HepG2 (cell line): Measurements from ENCODE around the gene COL25A1. TPM values are rescaled to one million over a fixed set of nuclear protein-coding genes. Genes with fewer than 3 reads are reported as not detected.

Experiments
- ATAC-seq: fragments of 200-7000 bp; cut with Tn5 transposase; 3 replicates; pipeline ENCODE4 v1.9.1; 2020; ENCODE audit warnings: mild to moderate bottlenecking, moderate library complexity
- BruUV-seq: library from RNA; stranded (reverse); fragments of 400-500 nt; replicated peaks from 2 replicates; lab custom pipeline; 2021; lab: Mats Ljungman, UMichigan
- CTCF ChIA-PET: fragments of 300-600 bp; formaldehyde crosslinking; extraction: SDS; loops from one replicate; lab custom pipeline; 2021; ENCODE audit warnings: low total read pairs, inconsistent platforms, low intra/inter-chr PET ratio; lab: Yijun Ruan, JAX
- POLR2A ChIA-PET: fragments of 350-600 bp; sonication (Branson Sonifier 250); formaldehyde crosslinking; loops from one replicate; lab custom pipeline; 2020; ENCODE audit warnings: antibody characterized with exemption, inconsistent platforms; lab: Yijun Ruan, JAX
- DNase-seq: peaks from one replicate; pipeline ENCODE4 v3.0.0-alpha.2; 2015; ENCODE audit warnings: low spot score
- FAIRE-seq: peaks from 3 replicates; lab custom pipeline; 2011; peaks lifted over from hg19 to GRCh38; lab: Jason Lieb, UNC
- H2AFZ ChIP-seq: one replicate; pipeline ENCODE4 v1.6.1; 2011; ENCODE audit warnings: low read length, inconsistent platforms
- H3K27ac ChIP-seq: fragments of 300-600 bp; 3 replicates; pipeline ENCODE4 v1.8.0; 2011; ENCODE audit warnings: mixed run types, mild to moderate bottlenecking, mixed read lengths, low read length, inconsistent platforms; ENCODE audit not compliant: insufficient read depth; ENCODE audit errors: extremely low read length
- H3K27me3 ChIP-seq, 2 experiments: fragments of 200-600 bp in 1 of 2; 2 replicates in 1 of 2; 3 replicates in 1 of 2; pipeline versions ENCODE4 v1.6.0 to v1.8.0; 2011; ENCODE audit warnings: low read length in 2 of 2, mild to moderate bottlenecking in 2 of 2, moderate library complexity in 2 of 2, inconsistent platforms in 1 of 2; ENCODE audit not compliant: insufficient read depth in 2 of 2, control insufficient read depth in 1 of 2
- H3K36me3 ChIP-seq, 2 experiments: fragments of 200-600 bp in 1 of 2; replicated peaks in 1 of 2; 2 replicates in 1 of 2; 3 replicates in 1 of 2; pipeline versions ENCODE4 v1.5.1 to v1.8.0; 2011; ENCODE audit warnings: low read length in 2 of 2, inconsistent platforms in 1 of 2; ENCODE audit not compliant: insufficient read depth in 2 of 2, control insufficient read depth in 1 of 2
- H3K4me1 ChIP-seq: 2 replicates; pipeline ENCODE4 v1.5.1; 2012; ENCODE audit warnings: low read length, inconsistent platforms; ENCODE audit not compliant: insufficient read depth
- H3K4me2 ChIP-seq: 2 replicates; pipeline ENCODE4 v1.6.0; 2011; ENCODE audit warnings: low read depth, low read length, inconsistent platforms
- H3K4me3 ChIP-seq, 3 experiments: fragments of 200-600 bp in 1 of 3; sonication (generic), shearing (Covaris generic) in 1 of 3; replicated peaks in 1 of 3; 2 replicates each; pipeline ENCODE4 v1.5.1; 2011 to 2016; ENCODE audit warnings: low read length in 3 of 3, inconsistent platforms in 2 of 3, low read depth in 2 of 3, mild to moderate bottlenecking in 2 of 3, control low read depth in 1 of 3, mixed read lengths in 1 of 3; ENCODE audit not compliant: insufficient read depth in 1 of 3
- H3K79me2 ChIP-seq: one replicate; pipeline ENCODE4 v1.6.1; 2011; ENCODE audit warnings: low read length, inconsistent platforms; ENCODE audit not compliant: insufficient read depth
- H3K9ac ChIP-seq: 2 replicates; pipeline ENCODE4 v1.6.0; 2011; ENCODE audit warnings: mild to moderate bottlenecking, low read depth, low read length, inconsistent platforms; ENCODE audit not compliant: insufficient read depth
- H3K9me3 ChIP-seq: 2 replicates; pipeline ENCODE4 v1.5.1; 2012; ENCODE audit warnings: mild to moderate bottlenecking, low read length
- H4K20me1 ChIP-seq: 2 replicates; pipeline ENCODE4 v1.6.0; 2011; ENCODE audit warnings: inconsistent platforms, mild to moderate bottlenecking, low read length, moderate library complexity; ENCODE audit not compliant: insufficient read depth
- AGO1 ChIP-seq: fragments of 200-400 bp; formaldehyde crosslinking; IDR thresholded peaks from 2 replicates; pipeline ENCODE4 v1.6.1; 2017; ENCODE audit warnings: mild to moderate bottlenecking, low read depth, low read length, moderate library complexity; ENCODE audit not compliant: poor library complexity, severe bottlenecking
- ETV5 ChIP-seq: IDR thresholded peaks from 2 replicates; pipeline ENCODE4 v1.6.1; 2018; ENCODE audit warnings: missing biosample characterization, missing genetic modification reagents, inconsistent platforms, borderline replicate concordance
- KLF15 ChIP-seq: sonication (generic); formaldehyde crosslinking; IDR thresholded peaks from 2 replicates; pipeline ENCODE4 v1.8.1; 2023; ENCODE audit warnings: borderline replicate concordance, mild to moderate bottlenecking, inconsistent platforms, missing genetic modification reagents, mixed read lengths
- MED1 ChIP-seq: sonication (generic); formaldehyde crosslinking; IDR thresholded peaks from 2 replicates; pipeline ENCODE4 v1.4.0; 2020; ENCODE audit warnings: missing genetic modification reagents
- NCOA2 ChIP-seq: sonication (generic); formaldehyde crosslinking; IDR thresholded peaks from 2 replicates; pipeline ENCODE4 v1.8.0; 2022; ENCODE audit warnings: inconsistent platforms
- NFKBIZ ChIP-seq: IDR thresholded peaks from 2 replicates; pipeline ENCODE4 v1.6.1; 2018; ENCODE audit warnings: missing genetic modification reagents, missing compliant biosample characterization
- PHB2 ChIP-seq: fragments of 450-650 bp; IDR thresholded peaks from 2 replicates; pipeline ENCODE4 v1.6.1; 2018; ENCODE audit not compliant: partially characterized antibody
- POLR2AphosphoS2 ChIP-seq: IDR thresholded peaks from 2 replicates; pipeline ENCODE4 v1.6.1; 2011; ENCODE audit warnings: low read depth, low read length, improper control_type of control experiment
- RBFOX2 ChIP-seq: fragments of 200-400 bp; formaldehyde crosslinking; IDR thresholded peaks from 2 replicates; pipeline ENCODE4 v1.6.1; 2017; ENCODE audit warnings: low read depth, mild to moderate bottlenecking, low read length
- REXO4 ChIP-seq: sonication (generic); formaldehyde crosslinking; IDR thresholded peaks from 2 replicates; pipeline ENCODE4 v1.8.0; 2022; ENCODE audit warnings: missing genetic modification reagents, mild to moderate bottlenecking, borderline replicate concordance
- SNAI1 ChIP-seq: sonication (generic); formaldehyde crosslinking; IDR thresholded peaks from 2 replicates; pipeline ENCODE4 v1.5.0; 2020; ENCODE audit warnings: mild to moderate bottlenecking, missing genetic modification reagents, borderline replicate concordance
- TOE1 ChIP-seq: sonication (generic); formaldehyde crosslinking; IDR thresholded peaks from 2 replicates; pipeline ENCODE4 v1.4.0; 2020; ENCODE audit warnings: mild to moderate bottlenecking, missing genetic modification reagents
- TRIM24 ChIP-seq: sonication (generic); formaldehyde crosslinking; IDR thresholded peaks from 2 replicates; pipeline ENCODE4 v1.8.0; 2022; ENCODE audit warnings: mild to moderate bottlenecking, missing genetic modification reagents
- U2AF2 ChIP-seq: fragments of 200-400 bp; formaldehyde crosslinking; IDR thresholded peaks from 2 replicates; pipeline ENCODE4 v1.6.1; 2017; ENCODE audit warnings: low read depth, mild to moderate bottlenecking, low read length
- ZBTB42 ChIP-seq: sonication (generic); formaldehyde crosslinking; IDR thresholded peaks from 2 replicates; pipeline ENCODE4 v1.5.0; 2020; ENCODE audit warnings: mild to moderate bottlenecking, missing genetic modification reagents
- ZC3H13 ChIP-seq: sonication (generic); formaldehyde crosslinking; IDR thresholded peaks from 2 replicates; pipeline ENCODE4 v1.8.1; 2023; ENCODE audit warnings: mild to moderate bottlenecking, missing genetic modification reagents, moderate library complexity
- ZNF256 ChIP-seq: sonication (generic); formaldehyde crosslinking; conservative IDR thresholded peaks from 2 replicates; pipeline ENCODE4 v1.4.0; 2020; ENCODE audit warnings: missing genetic modification reagents
- ZNF296 ChIP-seq: sonication (generic); formaldehyde crosslinking; conservative IDR thresholded peaks from 2 replicates; pipeline ENCODE4 v1.5.0; 2020; ENCODE audit warnings: mild to moderate bottlenecking, missing genetic modification reagents
- ZNF570 ChIP-seq: sonication (generic); formaldehyde crosslinking; IDR thresholded peaks from 2 replicates; pipeline ENCODE4 v1.4.0; 2020; ENCODE audit warnings: mild to moderate bottlenecking, missing genetic modification reagents, borderline replicate concordance
- ZNF766 ChIP-seq: sonication (generic); formaldehyde crosslinking; IDR thresholded peaks from 2 replicates; pipeline ENCODE4 v1.5.0; 2020; ENCODE audit warnings: missing genetic modification reagents, borderline replicate concordance
- ZNF891 ChIP-seq: sonication (generic); formaldehyde crosslinking; IDR thresholded peaks from 2 replicates; pipeline ENCODE4 v1.5.0; 2020; ENCODE audit warnings: mild to moderate bottlenecking, missing genetic modification reagents
- WGBS: methylation state at CpG from one replicate; pipeline ENCODE4 v1.1.6; 2017; ENCODE audit warnings: low lambda C conversion rate; 5-methylcytosine and 5-hydroxymethylcytosine counted together
- in situ Hi-C: cut with HindIII; loops from 2 replicates; pipeline ENCODE4 v1.10.0; 2017; ENCODE audit warnings: low pct_unique_long_range_greater_than_20kb; ENCODE audit not compliant: extremely low pct_ligation_motif_present
- intact Hi-C: fragments of 100-400 bp; cut with micrococcal nuclease; formaldehyde crosslinking; loops from one replicate; pipeline ENCODE4 v1.10.0; 2022; ENCODE audit not compliant: unreplicated experiment
- polyA plus RNA-seq, 8 experiments: library from polyadenylated mRNA; depleted of rRNA in 3 of 8; stranded (reverse) in 7 of 8; unstranded in 1 of 8; fragments of >200 nt; fragmentation: Illumina TruSeq in 4 of 8; extraction: Trizol in 4 of 8; gene quantifications; 2 replicates each; pipeline versions ENCODE4 v1.2.1 to v1.2.3, GENCODE V29; 2011 to 2016; ENCODE audit warnings: low read depth in 4 of 8, missing spikeins in 1 of 8, mixed read lengths in 1 of 8; ENCODE audit not compliant: insufficient read depth in 1 of 8
- total RNA-seq, 5 experiments: library from RNA; depleted of rRNA; stranded (reverse); fragments of >200 nt; fragmentation: Illumina TruSeq; extraction: Trizol; gene quantifications; 2 replicates each; pipeline ENCODE4 v1.2.3, GENCODE V29; 2016; ENCODE audit warnings: low read depth in 1 of 5

COL25A1 gene
- total and polyA plus RNA-seq, 2 of the 13 experiments (the other 11 are each of a cell fraction or from before 2014, with no cell fraction given) = not detected

DNA sequence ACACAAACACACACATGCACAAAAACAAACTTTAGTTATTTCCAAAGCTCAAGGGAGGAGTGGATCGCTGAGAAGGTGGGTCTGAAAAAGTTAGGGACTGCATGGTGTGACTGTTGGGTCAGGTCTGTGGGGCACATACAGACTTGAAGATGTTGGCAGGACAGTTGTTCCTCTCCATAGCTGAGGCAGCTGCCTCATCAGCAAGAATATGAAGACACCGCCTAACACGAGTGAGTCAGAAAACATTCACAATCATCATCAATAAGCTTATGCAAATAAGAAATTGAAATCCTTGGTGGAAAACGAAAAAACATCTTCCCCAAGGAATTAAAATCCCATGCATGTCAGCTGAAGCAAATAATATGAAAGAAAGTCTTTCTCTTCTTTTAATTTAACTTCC, 148.0 kb downstream of the COL25A1 start (continued):
- no peak for TF ChIP-seq ZNF891 (CRISPR knock-in tag)
- no peak for TF ChIP-seq MED1 (CRISPR knock-in tag)
- TF ChIP-seq ZBTB42 (CRISPR knock-in tag) = no peak
- TF ChIP-seq U2AF2 = no peak

DNA sequence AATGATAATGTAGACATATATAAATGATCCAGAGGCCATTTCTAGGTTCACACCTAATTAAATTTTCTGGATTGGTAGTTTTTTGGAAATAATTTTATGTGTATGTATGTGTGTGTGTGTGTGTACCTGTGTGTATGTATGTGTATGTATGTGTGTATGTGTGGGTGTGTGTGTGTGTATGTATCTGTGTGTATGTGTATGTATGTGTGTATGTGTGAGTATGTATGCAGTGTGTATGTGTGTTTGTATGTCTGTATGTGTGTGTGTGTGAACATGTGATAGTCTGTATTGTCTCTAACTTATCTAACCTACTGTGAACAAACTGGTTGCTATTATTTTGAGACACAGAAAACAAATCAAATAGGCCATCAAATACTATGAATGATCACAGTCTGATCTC, 152.6 kb downstream of the COL25A1 start:
- TF ChIP-seq ZNF296 (CRISPR knock-in tag) = no peak
- TF ChIP-seq ETV5 (CRISPR knock-in tag) = no peak
- TF ChIP-seq RBFOX2 = no peak

DNA sequence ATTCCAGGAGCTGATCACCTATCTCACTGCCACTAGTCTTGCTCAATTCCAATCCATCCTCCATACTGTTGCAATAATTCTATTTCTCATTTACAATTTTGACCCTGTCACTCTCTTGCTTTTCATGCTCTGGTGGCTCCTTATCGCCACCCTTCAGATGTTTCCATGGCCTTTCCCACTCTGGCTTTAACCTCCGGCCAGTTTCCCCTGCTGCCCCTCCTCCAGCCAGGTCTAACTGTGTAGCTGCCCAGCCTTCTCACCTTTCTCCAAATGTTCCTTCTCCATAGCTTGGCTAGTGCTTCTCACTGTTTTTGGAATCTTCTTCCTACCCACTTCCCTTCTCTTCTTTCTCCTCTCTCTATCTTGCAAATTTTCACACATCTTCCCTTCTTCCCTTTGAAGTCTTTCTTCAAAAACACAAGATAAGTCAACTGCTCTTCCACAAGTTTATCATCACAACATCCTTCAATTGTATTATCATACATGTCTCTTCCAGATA, 153.8 kb downstream of the COL25A1 start:
- H3K36me3 ChIP-seq = no peaks in the 10 kb centered on the region
- no peaks in the 10 kb centered on the region for H3K9me3 ChIP-seq
- DNase-seq = no peak
- ATAC-seq = no peak
- no peaks in the 10 kb centered on the region for H4K20me1 ChIP-seq
- no peak overlapping the region for H3K9ac ChIP-seq
- in situ Hi-C loops = no loop called here
- H3K4me1 ChIP-seq = no peaks in the 10 kb centered on the region
- CTCF ChIA-PET = no interaction called here
- POLR2A ChIA-PET = no interaction called here
- no peak overlapping the region for H3K4me3 ChIP-seq
- H3K27ac ChIP-seq = no peak overlapping the region
- no peaks in the 10 kb centered on the region for H3K79me2 ChIP-seq
- no peaks in the 10 kb centered on the region for H3K27me3 ChIP-seq
- no peak overlapping the region for H3K4me2 ChIP-seq
- BruUV-seq = no TSS peak
- WGBS = 5% methylated on average over 2 of the region's 2 CpGs
- intact Hi-C loops = no loop called here
- H2AFZ ChIP-seq = no peak overlapping the region
- FAIRE-seq = no peak
- TF ChIP-seq TOE1 (CRISPR knock-in tag) (no peak), NCOA2 (CRISPR knock-in tag) (no peak), ZNF570 (no peak), PHB2 (no peak), REXO4 (CRISPR knock-in tag) (no peak), POLR2AphosphoS2 (no peak), NFKBIZ (no peak), TRIM24 (CRISPR knock-in tag) (no peak), ZC3H13 (CRISPR knock-in tag) (no peak), SNAI1 (CRISPR knock-in tag) (no peak), ZNF766 (CRISPR knock-in tag) (no peak), AGO1 (no peak), ZNF256 (no peak), KLF15 (CRISPR knock-in tag) (no peak)

More for the DNA sequence above, 152.6 kb downstream of the COL25A1 start:
- Histone ChIP-seq H3K36me3 (no peaks in the 10 kb centered on the region), H3K4me1 (no peaks in the 10 kb centered on the region), H3K9me3 (no peaks in the 10 kb centered on the region), H3K4me3 (no peak overlapping the region), H3K79me2 (no peaks in the 10 kb centered on the region), H4K20me1 (no peaks in the 10 kb centered on the region), H3K4me2 (no peak overlapping the region), H3K27me3 (no peaks in the 10 kb centered on the region), H3K9ac (no peak overlapping the region), H3K27ac (no peak overlapping the region), H2AFZ (no peak overlapping the region)
- FAIRE-seq = no peak
- no peak for DNase-seq
- intact Hi-C loops = no loop called here
- BruUV-seq = no TSS peak
- no peak for ATAC-seq
- ChIA-PET CTCF (no interaction called here), POLR2A (no interaction called here)
- in situ Hi-C loops = no loop called here
